ENCODE results near the gene TRIM8. TPM values are rescaled to one million over a fixed set of nuclear protein-coding genes. Genes with fewer than 3 reads are reported as not detected.

TRIM8 gene
- total RNA-seq, 2 donors from 2014 or later, result 121 to 156 TPM

DNA sequence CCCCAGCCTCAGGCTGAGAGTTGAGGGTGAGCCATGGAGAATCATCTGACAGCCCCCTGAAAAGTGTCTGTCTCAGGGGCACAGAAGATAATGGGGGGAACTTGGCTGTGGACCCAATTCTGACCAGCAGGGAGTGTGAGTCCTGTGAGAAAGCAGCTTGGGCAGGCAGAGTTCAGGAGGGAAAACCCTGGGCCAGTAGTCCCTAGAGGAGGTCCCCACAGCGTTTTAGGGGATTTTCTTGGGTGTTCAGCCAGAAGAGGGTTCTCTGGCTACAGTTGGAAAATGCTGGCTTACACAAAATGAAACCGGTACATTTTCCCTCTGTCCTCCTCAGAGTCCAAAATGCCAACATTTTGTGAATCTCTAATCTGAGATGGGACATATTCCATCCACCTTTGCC is 35.8 kb upstream of the TRIM8 start:
- Histone ChIP-seq H3K27me3 (no peaks in the 10 kb centered on the region), H3K4me3 (no peak overlapping the region), H3K4me1 (peaks cover 8% of the 10 kb centered on the region), H3K27ac (no peak overlapping the region), H3K9me3 (no peaks in the 10 kb centered on the region), H3K36me3 (replicated peaks in 1 of 2; ENCODE audit: insufficient read depth in 1 of 2, low read depth in 2 of 2) (peaks cover 0 to 3% of the 10 kb centered on the region in 2 donors)
- ATAC-seq, result no peak
- no peak for DNase-seq
- intact Hi-C loops (cut with DNase I), result no loop called here
- TF ChIP-seq, protein P1, sequence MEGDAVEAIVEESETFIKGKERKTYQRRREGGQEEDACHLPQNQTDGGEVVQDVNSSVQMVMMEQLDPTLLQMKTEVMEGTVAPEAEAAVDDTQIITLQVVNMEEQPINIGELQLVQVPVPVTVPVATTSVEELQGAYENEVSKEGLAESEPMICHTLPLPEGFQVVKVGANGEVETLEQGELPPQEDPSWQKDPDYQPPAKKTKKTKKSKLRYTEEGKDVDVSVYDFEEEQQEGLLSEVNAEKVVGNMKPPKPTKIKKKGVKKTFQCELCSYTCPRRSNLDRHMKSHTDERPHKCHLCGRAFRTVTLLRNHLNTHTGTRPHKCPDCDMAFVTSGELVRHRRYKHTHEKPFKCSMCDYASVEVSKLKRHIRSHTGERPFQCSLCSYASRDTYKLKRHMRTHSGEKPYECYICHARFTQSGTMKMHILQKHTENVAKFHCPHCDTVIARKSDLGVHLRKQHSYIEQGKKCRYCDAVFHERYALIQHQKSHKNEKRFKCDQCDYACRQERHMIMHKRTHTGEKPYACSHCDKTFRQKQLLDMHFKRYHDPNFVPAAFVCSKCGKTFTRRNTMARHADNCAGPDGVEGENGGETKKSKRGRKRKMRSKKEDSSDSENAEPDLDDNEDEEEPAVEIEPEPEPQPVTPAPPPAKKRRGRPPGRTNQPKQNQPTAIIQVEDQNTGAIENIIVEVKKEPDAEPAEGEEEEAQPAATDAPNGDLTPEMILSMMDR (IDR thresholded peaks at IDR 0.05), result no peak
- no peak for TF ChIP-seq POLR2A (IDR thresholded peaks at IDR 0.05)
- 70 to 81% methylated on average over 2 of the region's 2 CpGs for WGBS, 2 donors

DNA sequence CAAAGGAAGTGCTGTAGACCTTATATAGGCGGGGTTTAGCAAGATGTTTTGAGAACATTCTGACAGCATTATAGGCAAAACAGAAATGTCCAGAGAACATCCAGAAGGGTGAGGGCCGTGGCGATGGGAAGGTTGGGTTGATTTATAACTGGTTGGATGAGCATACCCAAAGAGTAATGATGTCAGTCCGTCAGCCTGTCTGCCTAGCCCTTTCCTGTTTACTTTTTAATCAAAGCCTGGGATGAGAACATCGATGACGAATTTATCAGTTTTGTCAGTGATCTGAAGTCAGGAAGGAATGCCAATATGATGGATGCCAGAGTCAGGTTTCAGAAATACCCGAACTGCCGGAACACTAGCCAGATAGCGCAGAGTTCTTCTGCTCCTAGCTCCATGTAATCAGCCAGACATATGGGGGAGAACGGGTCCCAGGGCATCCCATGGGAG is 33.8 kb upstream of the TRIM8 start:
- peaks cover 8% of the 10 kb centered on the region for H3K4me1 ChIP-seq
- no peak for DNase-seq
- H3K9me3 ChIP-seq, result no peaks in the 10 kb centered on the region
- H3K27me3 ChIP-seq, result no peaks in the 10 kb centered on the region
- TF ChIP-seq, protein P1 (IDR thresholded peaks at IDR 0.05), result no peak
- no peak for TF ChIP-seq POLR2A (IDR thresholded peaks at IDR 0.05)
- intact Hi-C loops (cut with DNase I), result no loop called here
- H3K36me3 ChIP-seq (replicated peaks in 1 of 2; ENCODE audit: insufficient read depth in 1 of 2, low read depth in 2 of 2), result no peaks in the 10 kb centered on the region
- no peak overlapping the region for H3K27ac ChIP-seq
- 74% methylated on average over 10 of the region's 10 CpGs for WGBS, 2 donors
- ATAC-seq, result no peak
- H3K4me3 ChIP-seq, result no peak overlapping the region

DNA sequence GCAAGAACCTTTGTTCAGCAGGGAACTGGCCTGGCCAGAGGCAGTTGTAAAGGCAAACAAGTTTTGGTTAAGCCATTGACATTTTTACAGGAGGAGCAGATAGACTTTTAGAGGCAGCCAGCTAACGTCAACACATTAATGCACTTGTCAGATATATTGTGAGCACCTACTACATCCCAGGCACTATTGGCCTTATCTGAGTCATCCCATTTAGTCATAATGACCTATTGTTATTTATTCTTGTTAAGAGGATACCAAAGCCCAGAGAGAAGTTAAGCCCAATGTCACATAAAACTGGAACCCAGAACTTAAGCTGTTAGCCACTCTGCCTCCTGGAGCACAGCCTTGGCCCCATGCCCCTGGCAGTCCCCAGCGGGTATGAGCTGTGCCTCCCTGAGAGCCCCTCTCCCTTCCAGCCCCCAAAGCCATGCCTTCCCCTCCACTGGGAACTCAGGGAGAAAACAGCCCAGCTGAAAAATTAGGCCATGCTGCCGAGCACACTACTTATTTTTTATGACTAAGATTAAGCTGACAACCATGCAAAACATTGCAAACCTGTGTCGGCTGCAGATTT is 32.7 kb upstream of the TRIM8 start:
- Histone ChIP-seq H3K27ac (peak overlapping the region in 1 of 4 donors; percentile 64), H3K27me3 (no peaks in the 10 kb centered on the region), H3K4me1 (peaks cover 8% of the 10 kb centered on the region), H3K36me3 (replicated peaks in 1 of 2; ENCODE audit: insufficient read depth in 1 of 2, low read depth in 2 of 2) (no peaks in the 10 kb centered on the region), H3K4me3 (no peak overlapping the region), H3K9me3 (no peaks in the 10 kb centered on the region)
- intact Hi-C loops (cut with DNase I), result no loop called here
- WGBS, 2 donors, result 62 to 75% methylated on average over 4 of the region's 4 CpGs
- no peak for TF ChIP-seq POLR2A (IDR thresholded peaks at IDR 0.05)
- TF ChIP-seq, protein P1 (IDR thresholded peaks at IDR 0.05), result no peak
- DNase-seq (no peak), ATAC-seq (peak; percentile 8)

DNA sequence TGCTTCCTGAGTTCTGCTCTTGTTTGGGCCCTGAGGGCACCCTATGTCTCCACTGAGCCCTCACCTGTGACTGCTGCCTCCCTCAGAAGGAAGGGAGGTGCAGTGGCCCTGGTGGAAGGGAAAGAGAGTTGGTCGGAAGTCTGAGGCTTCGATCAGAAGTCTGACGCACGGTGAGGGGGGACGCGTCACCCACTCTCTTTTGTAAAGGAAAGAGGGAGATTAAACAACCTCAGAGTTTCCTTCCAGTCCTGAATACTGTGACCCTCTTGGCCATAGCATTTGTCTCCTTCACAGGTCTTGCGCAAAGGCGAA is 31.4 kb upstream of the TRIM8 start:
- no peak for TF ChIP-seq POLR2A (IDR thresholded peaks at IDR 0.05)
- TF ChIP-seq, protein P1 (IDR thresholded peaks at IDR 0.05), result no peak
- no peak for ATAC-seq
- H3K27ac ChIP-seq, result peak overlapping the region in 3 of 4 donors; percentile 0 to 64 (median 60)
- peaks cover 8% of the 10 kb centered on the region for H3K4me1 ChIP-seq
- no peak for DNase-seq
- no peaks in the 10 kb centered on the region for H3K27me3 ChIP-seq
- intact Hi-C loops (cut with DNase I), result no loop called here
- H3K36me3 ChIP-seq (replicated peaks in 1 of 2; ENCODE audit: insufficient read depth in 1 of 2, low read depth in 2 of 2), result peaks cover 0 to 3% of the 10 kb centered on the region in 2 donors
- no peaks in the 10 kb centered on the region for H3K9me3 ChIP-seq
- 68 to 91% methylated on average over 8 of the region's 8 CpGs for WGBS, 2 donors
- H3K4me3 ChIP-seq, result no peak overlapping the region

DNA sequence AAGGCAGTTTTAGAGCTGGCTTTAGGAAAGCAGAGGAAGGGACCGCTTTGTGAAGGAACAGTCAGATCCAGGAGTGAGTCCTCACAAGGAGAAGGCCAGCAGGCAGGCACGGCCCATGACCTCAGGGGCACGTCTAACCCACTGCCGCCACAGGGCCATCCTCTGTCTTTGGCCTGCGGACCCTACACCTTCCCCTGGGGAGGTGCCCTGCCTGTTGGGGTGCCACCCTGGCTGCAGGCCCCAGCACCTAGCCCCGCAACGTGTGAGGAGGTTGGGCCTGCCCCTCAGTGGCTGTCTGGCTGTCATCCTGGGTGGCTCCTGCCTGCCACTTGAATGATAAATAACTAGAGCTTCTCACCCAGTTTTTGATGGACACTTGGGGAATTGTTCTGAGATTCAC is 31.0 kb upstream of the TRIM8 start:
- no peaks in the 10 kb centered on the region for H3K27me3 ChIP-seq
- H3K27ac ChIP-seq, result peak overlapping the region in 1 of 4 donors; percentile 64
- peaks cover 8% of the 10 kb centered on the region for H3K4me1 ChIP-seq
- TF ChIP-seq, protein P1 (IDR thresholded peaks at IDR 0.05), result no peak
- no peak for TF ChIP-seq POLR2A (IDR thresholded peaks at IDR 0.05)
- peaks cover 0 to 3% of the 10 kb centered on the region in 2 donors for H3K36me3 ChIP-seq (replicated peaks in 1 of 2; ENCODE audit: insufficient read depth in 1 of 2, low read depth in 2 of 2)
- H3K4me3 ChIP-seq, result no peak overlapping the region
- ATAC-seq (no peak), DNase-seq (no peak)
- H3K9me3 ChIP-seq, result no peaks in the 10 kb centered on the region
- 93% methylated on average over 2 to 7 of the region's 7 CpGs for WGBS, 2 donors
- intact Hi-C loops (cut with DNase I), result no loop called here
